HG03025 (cell line): ENCODE results near the gene PCK2.

Experiments
- ATAC-seq: cut with Tn5 transposase; IDR thresholded peaks from one replicate; pipeline ENCODE4 v1.9.1; 2021; ENCODE audit warnings: mild to moderate bottlenecking, moderate library complexity; ENCODE audit not compliant: unreplicated experiment, low FRiP score

The PCK2 gene

GRCh38 chr14:24149302-24149969 lies 55.3 kb downstream of the PCK2 start:
- no peak for ATAC-seq

- ATAC-seq = no peak
Observed at GRCh38 chr14:24150061-24150460, 56.0 kb downstream of the PCK2 start.

- no peak for ATAC-seq
Observed at GRCh38 chr14:24150567-24150966, 56.5 kb downstream of the PCK2 start.

- no peak for ATAC-seq
Observed at GRCh38 chr14:24150993-24151392, 56.9 kb downstream of the PCK2 start.

GRCh38 chr14:24151404-24152080 lies 57.4 kb downstream of the PCK2 start:
- no peak for ATAC-seq
